Fibroblast of skin of left quadriceps (primary cell): ENCODE data around the gene LACTBL1.
"Not testable (repeated sequence)": the region's sequence is repeated elsewhere in the genome, so short reads cannot be mapped to it uniquely, and the experiment has no call there.

Source experiments
- DNase-seq, 2 experiments: peaks; one replicate each; pipeline ENCODE4 v3.0.0-alpha.2; 2013; ENCODE audit warnings: low read depth in 2 of 2

Gene LACTBL1

GRCh38 chr1:22972760-22973159 is at the start of gene LACTBL1:
TSS of gene LACTBL1 (minus strand) at chr1:22972866. CDS start at chr1:22972316, 550 bp downstream.
- no peak for DNase-seq

- no peak for DNase-seq
Observed at GRCh38 chr1:23021834-23022233, 49.2 kb upstream of the LACTBL1 start.

- DNase-seq, result no peak
Observed at GRCh38 chr1:23020706-23021405, 48.2 kb upstream of the LACTBL1 start.

GRCh38 chr1:23019863-23020625 is 47.4 kb upstream of the LACTBL1 start:
- no peak for DNase-seq

- DNase-seq, result peak; percentile 95 to 96
Observed at GRCh38 chr1:23019094-23019862, 46.6 kb upstream of the LACTBL1 start, which contains the start of gene KDM1A. TSS of gene KDM1A (plus strand) at chr1:23019468. CDS start at chr1:23019597, 129 bp downstream.

GRCh38 chr1:23018661-23019093 is 46.0 kb upstream of the LACTBL1 start:
- DNase-seq, result no peak

GRCh38 chr1:23013657-23014056 is 41.0 kb upstream of the LACTBL1 start:
- DNase-seq, result no peak

- not testable (repeated sequence) for DNase-seq
Observed at GRCh38 chr1:23010025-23010424, 37.4 kb upstream of the LACTBL1 start.

GRCh38 chr1:23008901-23009300 is 36.2 kb upstream of the LACTBL1 start:
- DNase-seq, result no peak

- no peak for DNase-seq
Observed at GRCh38 chr1:23007106-23007505, 34.4 kb upstream of the LACTBL1 start.

GRCh38 chr1:23004769-23005168 is 32.1 kb upstream of the LACTBL1 start:
- not testable (repeated sequence) for DNase-seq

- DNase-seq, result no peak
Observed at GRCh38 chr1:23004112-23004511, 31.4 kb upstream of the LACTBL1 start.

GRCh38 chr1:23002218-23002617 is 29.6 kb upstream of the LACTBL1 start:
- not testable (repeated sequence) for DNase-seq

- DNase-seq, result not testable (repeated sequence)
Observed at GRCh38 chr1:23000133-23000532, 27.5 kb upstream of the LACTBL1 start.

- not testable (repeated sequence) for DNase-seq
Observed at GRCh38 chr1:22997528-22997927, 24.9 kb upstream of the LACTBL1 start.

- DNase-seq, result no peak
Observed at GRCh38 chr1:22995774-22996173, 23.1 kb upstream of the LACTBL1 start.

GRCh38 chr1:22993220-22993795 is 20.6 kb upstream of the LACTBL1 start:
- not testable (repeated sequence) for DNase-seq

GRCh38 chr1:22992384-22992783 is 19.7 kb upstream of the LACTBL1 start:
- DNase-seq, result not testable (repeated sequence)

GRCh38 chr1:22983944-22984343 is 11.3 kb upstream of the LACTBL1 start:
- no peak for DNase-seq

GRCh38 chr1:22980471-22980790 is 7.8 kb upstream of the LACTBL1 start:
- DNase-seq, result not testable (repeated sequence)

GRCh38 chr1:22978299-22978698 is 5.6 kb upstream of the LACTBL1 start:
- DNase-seq, result peak; percentile 22 to 34
